Activated T-cell treated with anti-CD3 and anti-CD28 coated beads for 4 hours (primary cell): ENCODE data around the gene PDLIM3.
"Not testable (repeated sequence)": the region's sequence is repeated elsewhere in the genome, so short reads cannot be mapped to it uniquely, and the experiment has no call there.

ENCODE experiments used
- DNase-seq: peaks from one replicate; pipeline ENCODE4 v3.0.0-alpha.2; 2020

The PDLIM3 gene

GRCh38 chr4:185534866-185535611, at the start of gene PDLIM3:
PDLIM3 (minus strand) TSS chr4:185535507; CDS start chr4:185535434, 73 bp downstream.
- no peak for DNase-seq

- DNase-seq = no peak
Observed at GRCh38 chr4:185583813-185584212, 48.5 kb upstream of the PDLIM3 start.

GRCh38 chr4:185582651-185583400, 47.5 kb upstream of the PDLIM3 start:
- no peak for DNase-seq

- DNase-seq = no peak
Observed at GRCh38 chr4:185580699-185581098, 45.4 kb upstream of the PDLIM3 start.

- DNase-seq = no peak
Observed at GRCh38 chr4:185578284-185578683, 43.0 kb upstream of the PDLIM3 start.

- DNase-seq = no peak
Observed at GRCh38 chr4:185576962-185577950, 41.9 kb upstream of the PDLIM3 start.

GRCh38 chr4:185576314-185576961, 41.1 kb upstream of the PDLIM3 start:
- no peak for DNase-seq

- DNase-seq = no peak
Observed at GRCh38 chr4:185573651-185574199, 38.4 kb upstream of the PDLIM3 start.

- no peak for DNase-seq
Observed at GRCh38 chr4:185570727-185571126, 35.4 kb upstream of the PDLIM3 start.

- DNase-seq = no peak
Observed at GRCh38 chr4:185567381-185568376, 32.4 kb upstream of the PDLIM3 start.

- no peak for DNase-seq
Observed at GRCh38 chr4:185566972-185567371, 31.7 kb upstream of the PDLIM3 start.

GRCh38 chr4:185566425-185566824, 31.1 kb upstream of the PDLIM3 start:
- DNase-seq = no peak

GRCh38 chr4:185565696-185566095, 30.4 kb upstream of the PDLIM3 start:
- DNase-seq = no peak

- no peak for DNase-seq
Observed at GRCh38 chr4:185564349-185564748, 29.0 kb upstream of the PDLIM3 start.

- no peak for DNase-seq
Observed at GRCh38 chr4:185562531-185562930, 27.2 kb upstream of the PDLIM3 start.

- no peak for DNase-seq
Observed at GRCh38 chr4:185560316-185560715, 25.0 kb upstream of the PDLIM3 start.

GRCh38 chr4:185559915-185560281, 24.6 kb upstream of the PDLIM3 start:
- no peak for DNase-seq

GRCh38 chr4:185559251-185559914, 24.1 kb upstream of the PDLIM3 start:
- DNase-seq = not testable (repeated sequence)

GRCh38 chr4:185554365-185555126, 19.2 kb upstream of the PDLIM3 start:
- DNase-seq = no peak

GRCh38 chr4:185552254-185552653, 16.9 kb upstream of the PDLIM3 start:
- no peak for DNase-seq
